Panc1 (cell line): ENCODE results near the gene COL5A1.

Experiments used
- CTCF ChIP-seq: fragments of 450-650 bp; IDR thresholded peaks from 2 replicates; pipeline ENCODE4 v1.5.1; 2017; ENCODE audit warnings: mild to moderate bottlenecking
- POLR2AphosphoS5 ChIP-seq: IDR thresholded peaks from 2 replicates; pipeline ENCODE4 v1.6.1; 2012; ENCODE audit warnings: mild to moderate bottlenecking, low read depth, low read length, moderate library complexity
- REST ChIP-seq, 2 experiments: IDR thresholded peaks; 2 replicates each; pipeline ENCODE4 v1.6.1; 2011 to 2012; ENCODE audit warnings: low read depth in 2 of 2, control low read depth in 1 of 2, low read length in 1 of 2, mild to moderate bottlenecking in 1 of 2, moderate library complexity in 1 of 2; ENCODE audit not compliant: insufficient read depth in 1 of 2
- SIN3A ChIP-seq: IDR thresholded peaks from 2 replicates; pipeline ENCODE4 v1.6.1; 2012; ENCODE audit warnings: low read depth, mild to moderate bottlenecking, low read length, moderate library complexity, borderline replicate concordance; ENCODE audit not compliant: insufficient read depth
- TCF7L2 ChIP-seq: IDR thresholded peaks from 2 replicates; pipeline ENCODE4 v1.6.1; 2011; ENCODE audit warnings: mild to moderate bottlenecking, low read depth, low read length, inconsistent platforms

- TF ChIP-seq CTCF (no peak), REST (IDR thresholded peaks at IDR 0.05; ENCODE audit: insufficient read depth in 1 of 2, low read depth in 2 of 2, low read length in 1 of 2) (no peak), SIN3A (no peak), TCF7L2 (no peak), POLR2AphosphoS5 (no peak)
These were observed 40.4 kb downstream of the COL5A1 start for GRCh38 chr9:134682026-134682425.
